HepG2 (cell line): ENCODE data around the gene CCDC57. TPM values are rescaled to one million over a fixed set of nuclear protein-coding genes. Genes with fewer than 3 reads are reported as not detected.

Experiments used
- ARID2 ChIP-seq: sonication (generic); formaldehyde crosslinking; IDR thresholded peaks from 2 replicates; pipeline ENCODE4 v1.8.1; 2022; ENCODE audit warnings: mild to moderate bottlenecking, missing genetic modification reagents, borderline replicate concordance
- ETS1 ChIP-seq: sonication (generic); formaldehyde crosslinking; IDR thresholded peaks from 2 replicates; pipeline ENCODE4 v1.4.0; 2020; ENCODE audit warnings: missing genetic modification reagents
- GABPA ChIP-seq, 2 experiments: IDR thresholded peaks; 2 replicates each; pipeline ENCODE4 v1.6.1; 2011 to 2016; ENCODE audit warnings: low read depth in 2 of 2, low read length in 1 of 2, missing biosample characterization in 1 of 2, missing genetic modification characterization in 1 of 2
- GTF3A ChIP-seq: sonication (generic); formaldehyde crosslinking; conservative IDR thresholded peaks from 2 replicates; pipeline ENCODE4 v1.4.0; 2020; ENCODE audit warnings: mild to moderate bottlenecking, missing genetic modification reagents
- HHEX ChIP-seq: IDR thresholded peaks from 2 replicates; pipeline ENCODE4 v1.6.1; 2016; ENCODE audit warnings: control low read depth
- KAT2B ChIP-seq: fragments of 150-350 bp; IDR thresholded peaks from 2 replicates; pipeline ENCODE4 v1.6.1; 2014; ENCODE audit warnings: low read depth, low read length, borderline replicate concordance
- MED8 ChIP-seq: sonication (generic); formaldehyde crosslinking; IDR thresholded peaks from 2 replicates; pipeline ENCODE4 v1.8.1; 2023; ENCODE audit warnings: mild to moderate bottlenecking, missing genetic modification reagents; ENCODE audit not compliant: insufficient replicate concordance
- MEF2D ChIP-seq: sonication (generic); formaldehyde crosslinking; IDR thresholded peaks from 2 replicates; pipeline ENCODE4 v1.5.1; 2020; ENCODE audit warnings: mild to moderate bottlenecking, missing genetic modification reagents
- MLLT10 ChIP-seq: sonication (generic); formaldehyde crosslinking; IDR thresholded peaks from 2 replicates; pipeline ENCODE4 v1.4.0; 2020; ENCODE audit warnings: missing genetic modification reagents
- MTA1 ChIP-seq: sonication (generic); formaldehyde crosslinking; IDR thresholded peaks from 2 replicates; pipeline ENCODE4 v1.4.0; 2020; ENCODE audit warnings: missing genetic modification reagents, mild to moderate bottlenecking, borderline replicate concordance
- MXD4 ChIP-seq: IDR thresholded peaks from 2 replicates; pipeline ENCODE4 v1.6.1; 2016; ENCODE audit warnings: mild to moderate bottlenecking, missing biosample characterization, missing genetic modification reagents
- POLR2AphosphoS5 ChIP-seq: IDR thresholded peaks from 2 replicates; pipeline ENCODE4 v1.6.1; 2012; ENCODE audit warnings: low read depth, low read length
- RFXAP ChIP-seq: sonication (generic); formaldehyde crosslinking; IDR thresholded peaks from 2 replicates; pipeline ENCODE4 v1.4.0; 2020; ENCODE audit warnings: missing genetic modification reagents, borderline replicate concordance
- SKI ChIP-seq: fragments of 450-650 bp; IDR thresholded peaks from one replicate; pipeline ENCODE4 v1.6.1; 2018; ENCODE audit warnings: mild to moderate bottlenecking; ENCODE audit not compliant: partially characterized antibody
- SRY ChIP-seq: sonication (generic); formaldehyde crosslinking; IDR thresholded peaks from 2 replicates; pipeline ENCODE4 v1.8.0; 2022; ENCODE audit warnings: mild to moderate bottlenecking, missing genetic modification reagents
- ZNF143 ChIP-seq: sonication (generic); formaldehyde crosslinking; IDR thresholded peaks from 2 replicates; pipeline ENCODE4 v1.4.0; 2020; ENCODE audit warnings: missing genetic modification reagents
- ZNF572 ChIP-seq: sonication (generic); formaldehyde crosslinking; IDR thresholded peaks from 2 replicates; pipeline ENCODE4 v1.5.1; 2020; ENCODE audit warnings: mild to moderate bottlenecking, missing genetic modification reagents
- ZNF577 ChIP-seq: sonication (generic); formaldehyde crosslinking; IDR thresholded peaks from 2 replicates; pipeline ENCODE4 v1.4.0; 2020; ENCODE audit warnings: mild to moderate bottlenecking, low read depth, missing genetic modification reagents, borderline replicate concordance
- ZNF614 ChIP-seq: IDR thresholded peaks from 2 replicates; pipeline ENCODE4 v1.6.1; 2018; ENCODE audit warnings: missing biosample characterization, missing genetic modification reagents, inconsistent platforms, borderline replicate concordance
- ZNF619 ChIP-seq: sonication (generic); formaldehyde crosslinking; IDR thresholded peaks from 2 replicates; pipeline ENCODE4 v1.4.0; 2020; ENCODE audit warnings: mild to moderate bottlenecking, missing genetic modification reagents
- ZNF747 ChIP-seq: sonication (generic); formaldehyde crosslinking; IDR thresholded peaks from 2 replicates; pipeline ENCODE4 v1.8.1; 2023; ENCODE audit warnings: missing genetic modification reagents, mild to moderate bottlenecking, borderline replicate concordance
- ZSCAN5A ChIP-seq: sonication (generic); formaldehyde crosslinking; IDR thresholded peaks from 2 replicates; pipeline ENCODE4 v1.8.0; 2022; ENCODE audit warnings: mild to moderate bottlenecking, missing genetic modification reagents, borderline replicate concordance
- polyA plus RNA-seq, 8 experiments: library from polyadenylated mRNA; depleted of rRNA in 3 of 8; stranded (reverse) in 7 of 8; unstranded in 1 of 8; fragments of >200 nt; fragmentation: Illumina TruSeq in 4 of 8; extraction: Trizol in 4 of 8; gene quantifications; 2 replicates each; pipeline versions ENCODE4 v1.2.1 to v1.2.3, GENCODE V29; 2011 to 2016; ENCODE audit warnings: low read depth in 4 of 8, missing spikeins in 1 of 8, mixed read lengths in 1 of 8; ENCODE audit not compliant: insufficient read depth in 1 of 8
- total RNA-seq, 5 experiments: library from RNA; depleted of rRNA; stranded (reverse); fragments of >200 nt; fragmentation: Illumina TruSeq; extraction: Trizol; gene quantifications; 2 replicates each; pipeline ENCODE4 v1.2.3, GENCODE V29; 2016; ENCODE audit warnings: low read depth in 1 of 5
- TF ChIP-seq, protein P1 (sequence below): sonication (generic); formaldehyde crosslinking; IDR thresholded peaks from 2 replicates; pipeline ENCODE4 v1.4.0; 2020; ENCODE audit warnings: missing genetic modification reagents; ENCODE audit errors: not compliant biosample characterization
- TF ChIP-seq, protein P2 (sequence below): sonication (generic); formaldehyde crosslinking; IDR thresholded peaks from 2 replicates; pipeline ENCODE4 v1.9.0; 2021; ENCODE audit warnings: missing genetic modification reagents, borderline replicate concordance
- TF ChIP-seq, protein P3 (sequence below): sonication (generic); formaldehyde crosslinking; IDR thresholded peaks from 2 replicates; pipeline ENCODE4 v1.5.0; 2020; ENCODE audit warnings: mild to moderate bottlenecking, missing genetic modification reagents

CCDC57 gene
- total and polyA plus RNA-seq, 2 of the 13 experiments (the other 11 are each of a cell fraction or from before 2014, with no cell fraction given), result 59.3 to 59.9 TPM

- no peak for TF ChIP-seq ETS1 (CRISPR knock-in tag)
- TF ChIP-seq ZNF143, result no peak
- TF ChIP-seq MED8, result peak; percentile 28
- TF ChIP-seq ZNF619 (CRISPR knock-in tag), result peak; percentile 50; the same call in 1 of the 2 replicates
- no peak for TF ChIP-seq ZSCAN5A (CRISPR knock-in tag)
- TF ChIP-seq MTA1 (CRISPR knock-in tag), result peak; percentile 46; the same call in 1 of the 2 replicates
- peak; percentile 38; the same call in 1 of the 2 replicates for TF ChIP-seq MEF2D (CRISPR knock-in tag)
- TF ChIP-seq KAT2B, result no peak
- no peak for TF ChIP-seq ZNF572 (CRISPR knock-in tag)
- no peak for TF ChIP-seq SRY (CRISPR knock-in tag)
- TF ChIP-seq POLR2AphosphoS5, result no peak
- TF ChIP-seq GTF3A (CRISPR knock-in tag), result no peak
- TF ChIP-seq SKI, result no peak
- TF ChIP-seq, protein P1, sequence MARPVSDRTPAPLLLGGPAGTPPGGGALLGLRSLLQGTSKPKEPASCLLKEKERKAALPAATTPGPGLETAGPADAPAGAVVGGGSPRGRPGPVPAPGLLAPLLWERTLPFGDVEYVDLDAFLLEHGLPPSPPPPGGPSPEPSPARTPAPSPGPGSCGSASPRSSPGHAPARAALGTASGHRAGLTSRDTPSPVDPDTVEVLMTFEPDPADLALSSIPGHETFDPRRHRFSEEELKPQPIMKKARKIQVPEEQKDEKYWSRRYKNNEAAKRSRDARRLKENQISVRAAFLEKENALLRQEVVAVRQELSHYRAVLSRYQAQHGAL (CRISPR knock-in tag), result peak; percentile 62
- TF ChIP-seq GABPA (IDR thresholded peaks at IDR 0.05; ENCODE audit: low read depth, low read length), result no peak
- no peak for TF ChIP-seq GABPA (CRISPR knock-in tag; IDR thresholded peaks at IDR 0.05; ENCODE audit: low read depth)
- TF ChIP-seq, protein P2, sequence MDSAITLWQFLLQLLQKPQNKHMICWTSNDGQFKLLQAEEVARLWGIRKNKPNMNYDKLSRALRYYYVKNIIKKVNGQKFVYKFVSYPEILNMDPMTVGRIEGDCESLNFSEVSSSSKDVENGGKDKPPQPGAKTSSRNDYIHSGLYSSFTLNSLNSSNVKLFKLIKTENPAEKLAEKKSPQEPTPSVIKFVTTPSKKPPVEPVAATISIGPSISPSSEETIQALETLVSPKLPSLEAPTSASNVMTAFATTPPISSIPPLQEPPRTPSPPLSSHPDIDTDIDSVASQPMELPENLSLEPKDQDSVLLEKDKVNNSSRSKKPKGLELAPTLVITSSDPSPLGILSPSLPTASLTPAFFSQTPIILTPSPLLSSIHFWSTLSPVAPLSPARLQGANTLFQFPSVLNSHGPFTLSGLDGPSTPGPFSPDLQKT, result no peak
- no peak for TF ChIP-seq HHEX
- TF ChIP-seq MXD4 (CRISPR knock-in tag), result 0 out of 2 replicates have a peak, but pooled peaks have one; percentile 40
- no peak for TF ChIP-seq MLLT10
- TF ChIP-seq ZNF747 (CRISPR knock-in tag), result no peak
- no peak for TF ChIP-seq RFXAP (CRISPR knock-in tag)
- TF ChIP-seq, protein P3, sequence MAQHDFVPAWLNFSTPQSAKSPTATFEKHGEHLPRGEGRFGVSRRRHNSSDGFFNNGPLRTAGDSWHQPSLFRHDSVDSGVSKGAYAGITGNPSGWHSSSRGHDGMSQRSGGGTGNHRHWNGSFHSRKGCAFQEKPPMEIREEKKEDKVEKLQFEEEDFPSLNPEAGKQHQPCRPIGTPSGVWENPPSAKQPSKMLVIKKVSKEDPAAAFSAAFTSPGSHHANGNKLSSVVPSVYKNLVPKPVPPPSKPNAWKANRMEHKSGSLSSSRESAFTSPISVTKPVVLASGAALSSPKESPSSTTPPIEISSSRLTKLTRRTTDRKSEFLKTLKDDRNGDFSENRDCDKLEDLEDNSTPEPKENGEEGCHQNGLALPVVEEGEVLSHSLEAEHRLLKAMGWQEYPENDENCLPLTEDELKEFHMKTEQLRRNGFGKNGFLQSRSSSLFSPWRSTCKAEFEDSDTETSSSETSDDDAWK (CRISPR knock-in tag), result no peak
- no peak; the same call in 1 of the 2 replicates for TF ChIP-seq ZNF614 (CRISPR knock-in tag)
- TF ChIP-seq ARID2 (CRISPR knock-in tag), result no peak
- no peak for TF ChIP-seq ZNF577 (CRISPR knock-in tag)
Measured at GRCh38 chr17:82097184-82097918, 115.3 kb downstream of the CCDC57 start (continued).
